T-helper 1 cell (primary cell): ENCODE measurements around the gene ANAPC7.
"Not testable (repeated sequence)": the region's sequence is repeated elsewhere in the genome, so short reads cannot be mapped to it uniquely, and the experiment has no call there.

Experiments
- DNase-seq, 5 donors: peaks; one replicate each; pipeline ENCODE4 v3.0.0-alpha.2; 2012 to 2020

ANAPC7 gene

DNA sequence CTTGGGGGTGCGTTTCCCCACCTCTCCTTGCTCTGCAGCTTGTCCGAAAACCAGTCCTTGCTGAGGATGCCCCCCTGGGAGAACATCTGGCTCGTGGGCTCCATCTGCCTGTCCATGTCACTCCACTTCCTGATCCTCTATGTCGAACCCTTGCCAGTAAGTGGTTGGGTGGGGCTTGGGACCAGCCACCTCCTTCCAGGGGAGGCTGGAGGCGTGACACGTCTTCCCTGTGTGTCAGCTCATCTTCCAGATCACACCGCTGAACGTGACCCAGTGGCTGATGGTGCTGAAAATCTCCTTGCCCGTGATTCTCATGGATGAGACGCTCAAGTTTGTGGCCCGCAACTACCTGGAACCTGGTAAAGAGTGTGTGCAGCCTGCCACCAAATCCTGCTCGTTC, 57.5 kb downstream of the ANAPC7 start:
- no peak for DNase-seq

DNA sequence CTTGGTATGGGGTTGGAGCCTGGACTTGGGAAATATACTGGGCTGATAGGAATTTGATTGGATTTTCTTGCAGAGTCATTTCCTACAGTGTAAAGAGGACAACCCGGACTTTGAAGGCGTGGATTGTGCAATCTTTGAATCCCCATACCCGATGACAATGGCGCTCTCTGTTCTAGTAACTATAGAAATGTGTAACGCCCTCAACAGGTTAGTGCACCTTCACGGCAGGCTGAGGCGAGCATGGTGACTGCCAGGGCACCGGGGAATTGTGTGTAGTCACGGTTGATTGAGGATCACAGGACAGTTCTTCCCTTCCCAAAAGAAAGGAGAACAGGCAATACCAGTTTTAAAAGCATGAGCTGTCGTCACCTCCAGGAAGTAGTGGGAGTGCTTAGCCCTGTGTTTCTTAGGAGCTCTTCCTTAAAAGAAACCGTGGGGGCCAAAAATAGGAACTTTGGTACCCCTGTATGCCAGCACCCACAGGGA, 58.3 kb downstream of the ANAPC7 start:
- DNase-seq = no peak

GRCh38 chr12:110344657-110345056, 58.9 kb downstream of the ANAPC7 start:
- no peak for DNase-seq

- no peak for DNase-seq
Measured at GRCh38 chr12:110343736-110344555, 59.6 kb downstream of the ANAPC7 start.

DNA sequence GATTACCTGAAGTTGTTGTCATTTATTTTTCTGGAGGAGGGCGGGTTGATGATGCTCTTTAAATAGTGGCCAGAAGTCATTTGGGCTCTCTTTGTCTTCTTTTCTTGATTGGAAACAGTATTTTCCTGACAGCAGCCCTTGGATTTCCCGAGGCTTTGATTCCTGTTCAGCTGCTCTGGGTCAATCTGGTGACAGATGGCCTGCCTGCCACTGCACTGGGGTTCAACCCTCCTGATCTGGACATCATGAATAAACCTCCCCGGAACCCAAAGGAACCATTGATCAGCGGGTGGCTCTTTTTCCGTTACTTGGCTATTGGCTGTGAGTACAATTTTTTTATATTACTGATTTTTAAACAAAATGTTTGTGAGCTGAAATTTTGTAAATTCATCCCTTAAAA, 60.4 kb downstream of the ANAPC7 start:
- no peak for DNase-seq

DNA sequence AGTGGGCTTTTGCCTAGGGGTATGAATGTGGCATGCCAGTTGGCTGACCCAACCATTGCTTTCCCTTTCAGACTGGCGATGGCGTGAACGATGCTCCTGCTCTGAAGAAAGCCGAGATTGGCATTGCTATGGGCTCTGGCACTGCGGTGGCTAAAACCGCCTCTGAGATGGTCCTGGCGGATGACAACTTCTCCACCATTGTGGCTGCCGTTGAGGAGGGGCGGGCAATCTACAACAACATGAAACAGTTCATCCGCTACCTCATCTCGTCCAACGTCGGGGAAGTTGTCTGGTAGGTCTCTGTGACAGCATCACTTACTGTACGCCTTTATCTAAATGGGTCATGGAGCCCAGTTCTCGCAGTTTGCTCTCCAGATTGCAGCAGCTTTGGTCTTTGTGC, 61.4 kb downstream of the ANAPC7 start:
- DNase-seq = no peak

- DNase-seq = no peak
Measured at GRCh38 chr12:110340706-110341105, 62.8 kb downstream of the ANAPC7 start.

GRCh38 chr12:110340261-110340660, 63.2 kb downstream of the ANAPC7 start:
- not testable (repeated sequence) for DNase-seq

- no peak for DNase-seq
Measured at GRCh38 chr12:110339184-110339952, 64.1 kb downstream of the ANAPC7 start.

DNA sequence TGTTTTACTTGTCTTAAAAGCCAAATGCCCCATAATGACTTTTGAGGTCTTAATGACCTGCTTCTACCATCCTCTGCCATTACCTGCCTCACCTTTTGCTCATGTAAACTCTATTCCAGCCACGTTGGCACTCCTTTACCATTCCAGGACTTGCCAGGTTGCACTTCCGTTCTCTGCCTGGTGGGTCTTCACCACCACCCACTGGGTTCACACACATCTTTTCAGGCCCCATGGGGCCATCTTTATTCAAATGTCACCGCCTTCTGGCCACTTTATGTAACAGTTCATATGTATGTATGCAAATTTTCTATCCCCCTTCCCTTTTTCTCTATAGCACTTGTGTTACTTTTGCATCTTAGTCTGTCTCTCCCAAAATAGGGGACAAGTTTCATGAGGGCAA, 64.8 kb downstream of the ANAPC7 start:
- no peak for DNase-seq

GRCh38 chr12:110337912-110338710, 65.4 kb downstream of the ANAPC7 start:
- no peak for DNase-seq

- no peak for DNase-seq
Measured at GRCh38 chr12:110335481-110336045, 67.9 kb downstream of the ANAPC7 start.

- no peak for DNase-seq
Measured at GRCh38 chr12:110333201-110333600, 70.3 kb downstream of the ANAPC7 start.

DNA sequence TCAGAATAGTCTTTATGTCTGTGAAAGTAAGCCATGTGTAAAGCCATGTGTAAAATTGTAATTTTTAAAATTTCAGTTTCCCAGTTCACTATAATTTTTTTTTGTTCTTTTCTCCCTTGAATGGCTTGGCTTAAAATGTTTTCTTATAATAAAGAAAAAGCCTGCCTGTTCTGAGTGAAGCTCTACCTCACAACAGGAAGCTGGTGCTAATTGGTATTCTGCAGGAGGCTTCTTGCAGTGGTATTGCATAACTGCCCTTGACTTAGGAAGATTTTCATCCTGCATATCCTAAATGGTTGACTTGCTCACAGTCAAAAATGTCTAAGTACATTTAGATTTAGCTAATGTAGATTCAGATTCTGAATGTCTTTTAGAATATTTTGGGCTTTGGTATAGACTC, 73.0 kb downstream of the ANAPC7 start:
- no peak for DNase-seq

GRCh38 chr12:110330124-110330523, 73.4 kb downstream of the ANAPC7 start:
- no peak for DNase-seq

- DNase-seq = no peak
Measured at GRCh38 chr12:110329710-110330109, 73.8 kb downstream of the ANAPC7 start.
